K562 (cell line): Measurements from ENCODE around the gene YJEFN3. TPM values are rescaled to one million over a fixed set of nuclear protein-coding genes. Genes with fewer than 3 reads are reported as not detected.

Experiments used
- ATAC-seq: fragments of 200-7000 bp; cut with Tn5 transposase; 3 replicates; pipeline ENCODE4 v1.9.1; 2020; ENCODE audit warnings: moderate library complexity
- BruUV-seq: library from RNA; stranded (reverse); fragments of 400-500 nt; replicated peaks from 2 replicates; lab custom pipeline; 2021; lab: Mats Ljungman, UMichigan
- CTCF ChIA-PET: fragments of 300-600 bp; formaldehyde crosslinking; extraction: SDS; loops from one replicate; lab custom pipeline; 2021; ENCODE audit warnings: low intra/inter-chr PET ratio; lab: Yijun Ruan, JAX
- POLR2A ChIA-PET: fragments of 300-600, 350-650 bp; sonication (Branson Sonifier 250); formaldehyde crosslinking; extraction: SDS; loops from one replicate; lab custom pipeline; 2021; ENCODE audit warnings: antibody characterized with exemption, inconsistent platforms; lab: Yijun Ruan, JAX
- DNase-seq, 4 experiments: peaks; one replicate each; pipeline versions ENCODE4 v3.0.0 to v3.0.0-alpha.2; 2011 to 2018; ENCODE audit warnings: low spot score in 3 of 4, mixed read lengths in 3 of 4; ENCODE audit errors: extremely low read depth in 1 of 4
- FAIRE-seq: peaks from 2 replicates; lab custom pipeline; 2011; peaks lifted over from hg19 to GRCh38; lab: Jason Lieb, UNC
- H2AFZ ChIP-seq: 2 replicates; pipeline ENCODE4 v1.6.0; 2011; ENCODE audit warnings: low read depth, low read length, control low read depth, inconsistent platforms
- H3K27ac ChIP-seq: fragments of 200-600 bp; 3 replicates; pipeline ENCODE4 v1.8.0; 2011; ENCODE audit warnings: low read depth, mild to moderate bottlenecking, control low read depth, inconsistent platforms, low read length, moderate library complexity, mixed read lengths; ENCODE audit errors: extremely low read depth
- H3K27me3 ChIP-seq, 2 experiments: fragments of 300-600 bp in 1 of 2; 2 replicates in 1 of 2; 3 replicates in 1 of 2; pipeline versions ENCODE4 v1.6.0 to v1.8.0; 2011; ENCODE audit warnings: inconsistent platforms in 2 of 2, low read length in 2 of 2, mild to moderate bottlenecking in 1 of 2, mixed read lengths in 1 of 2, moderate library complexity in 1 of 2; ENCODE audit not compliant: control insufficient read depth in 2 of 2, insufficient read depth in 2 of 2
- H3K36me3 ChIP-seq: fragments of 300-600 bp; 3 replicates; pipeline ENCODE4 v1.8.0; 2011; ENCODE audit warnings: mild to moderate bottlenecking, low read length, inconsistent platforms; ENCODE audit not compliant: control insufficient read depth, insufficient read depth
- H3K4me1 ChIP-seq, 2 experiments: fragments of 200-600 bp in 1 of 2; replicated peaks in 1 of 2; 2 replicates in 1 of 2; 3 replicates in 1 of 2; pipeline versions ENCODE4 v1.5.1 to v1.8.0; 2011; ENCODE audit warnings: inconsistent platforms in 2 of 2, low read length in 2 of 2, mild to moderate bottlenecking in 1 of 2, mixed read lengths in 1 of 2, moderate library complexity in 1 of 2; ENCODE audit not compliant: control insufficient read depth in 2 of 2, insufficient read depth in 2 of 2
- H3K4me2 ChIP-seq: 2 replicates; pipeline ENCODE4 v1.6.1; 2011; ENCODE audit warnings: low read length, control low read depth, inconsistent platforms, mixed read lengths; ENCODE audit not compliant: insufficient read depth
- H3K4me3 ChIP-seq: fragments of 200-600 bp; sonication (generic), shearing (Covaris generic); 2 replicates; pipeline ENCODE4 v1.5.1; 2016; ENCODE audit warnings: control low read depth, inconsistent platforms
- H3K79me2 ChIP-seq: fragments of 200-600 bp; 3 replicates; pipeline ENCODE4 v1.8.0; 2011; ENCODE audit warnings: low read length, inconsistent platforms; ENCODE audit not compliant: control insufficient read depth, insufficient read depth
- H3K9ac ChIP-seq, 2 experiments: 2 replicates each; pipeline versions ENCODE4 v1.6.0 to v1.6.1; 2011; ENCODE audit warnings: low read depth in 2 of 2, low read length in 2 of 2, control low read depth in 1 of 2, inconsistent platforms in 1 of 2, mild to moderate bottlenecking in 1 of 2, mixed read lengths in 1 of 2; ENCODE audit not compliant: insufficient read depth in 1 of 2
- H3K9me1 ChIP-seq: one replicate; pipeline ENCODE4 v1.6.0; 2011; ENCODE audit warnings: inconsistent platforms, mild to moderate bottlenecking, low read length, moderate library complexity; ENCODE audit not compliant: control insufficient read depth, insufficient read depth
- H3K9me3 ChIP-seq: replicated peaks from 2 replicates; pipeline ENCODE4 v1.5.1; 2011; ENCODE audit warnings: low read depth, low read length, inconsistent platforms; ENCODE audit not compliant: control insufficient read depth, insufficient read depth
- H4K20me1 ChIP-seq: replicated peaks from 2 replicates; pipeline ENCODE4 v1.6.1; 2011; ENCODE audit warnings: low read length, inconsistent platforms, mixed read lengths; ENCODE audit not compliant: control insufficient read depth, insufficient read depth
- ARHGAP35 ChIP-seq: fragments of 450-650 bp; IDR thresholded peaks from 2 replicates; pipeline ENCODE4 v1.6.1; 2018; ENCODE audit not compliant: partially characterized antibody
- ATF7 ChIP-seq: fragments of 450-650 bp; IDR thresholded peaks from 2 replicates; pipeline ENCODE4 v1.7.1; 2014; ENCODE audit warnings: mild to moderate bottlenecking, moderate library complexity
- EGR1 ChIP-seq: fragments of 450-650 bp; conservative IDR thresholded peaks from 2 replicates; pipeline ENCODE4 v1.6.1; 2017; ENCODE audit warnings: mild to moderate bottlenecking
- HES1 ChIP-seq: fragments of 450-650 bp; IDR thresholded peaks from 2 replicates; pipeline ENCODE4 v1.6.1; 2016; ENCODE audit warnings: low read depth, mild to moderate bottlenecking, moderate library complexity
- KAT2B ChIP-seq: IDR thresholded peaks from one replicate; pipeline ENCODE4 v1.6.1; 2012; ENCODE audit warnings: low read depth, mild to moderate bottlenecking, control low read depth, inconsistent platforms, low read length, moderate library complexity
- MCM5 ChIP-seq: fragments of 450-650 bp; IDR thresholded peaks from 2 replicates; pipeline ENCODE4 v1.6.1; 2016; ENCODE audit warnings: low read depth
- NFE2 ChIP-seq: IDR thresholded peaks from 2 replicates; pipeline ENCODE4 v1.6.1; 2014; ENCODE audit warnings: antibody characterized with exemption, low read depth
- PHF21A ChIP-seq: fragments of 450-650 bp; IDR thresholded peaks from 2 replicates; pipeline ENCODE4 v1.6.1; 2017; ENCODE audit warnings: low read depth, borderline replicate concordance
- POLR2AphosphoS2 ChIP-seq: IDR thresholded peaks from 2 replicates; pipeline ENCODE4 v1.6.1; 2012; ENCODE audit warnings: low read length, improper control_type of control experiment
- POLR2G ChIP-seq: fragments of 200-400 bp; formaldehyde crosslinking; IDR thresholded peaks from 2 replicates; pipeline ENCODE4 v1.6.1; 2017; ENCODE audit warnings: low read depth, mild to moderate bottlenecking, antibody characterized with exemption, low read length, moderate library complexity
- SPI1 ChIP-seq: IDR thresholded peaks from 2 replicates; pipeline ENCODE4 v1.6.1; 2011; ENCODE audit warnings: low read depth, low read length, control low read depth, borderline replicate concordance
- TCF7L2 ChIP-seq: fragments of 150-350 bp; IDR thresholded peaks from 2 replicates; pipeline ENCODE4 v1.6.1; 2016; ENCODE audit warnings: low read depth, mild to moderate bottlenecking, low read length, moderate library complexity
- TFAP4 ChIP-seq: sonication (generic); formaldehyde crosslinking; IDR thresholded peaks from 2 replicates; pipeline ENCODE4 v1.8.0; 2022; ENCODE audit warnings: missing genetic modification reagents, mild to moderate bottlenecking, moderate library complexity, borderline replicate concordance
- U2AF1 ChIP-seq: fragments of 200-400 bp; formaldehyde crosslinking; optimal IDR thresholded peaks from 2 replicates; pipeline ENCODE3; 2017; ENCODE audit warnings: mild to moderate bottlenecking, low read depth, low read length, moderate library complexity
- YY1 ChIP-seq, 3 experiments: IDR thresholded peaks; 2 replicates each; pipeline ENCODE4 v1.6.1; 2011; ENCODE audit warnings: low read length in 2 of 3, mild to moderate bottlenecking in 2 of 3, moderate library complexity in 2 of 3, borderline replicate concordance in 1 of 3, control low read depth in 1 of 3, low read depth in 1 of 3; ENCODE audit not compliant: insufficient read depth in 3 of 3, insufficient replicate concordance in 2 of 3, control insufficient read depth in 1 of 3, insufficient read length in 1 of 3; ENCODE audit errors: extremely low read depth in 1 of 3
- ZNF511 ChIP-seq: sonication (generic); formaldehyde crosslinking; IDR thresholded peaks from 2 replicates; pipeline ENCODE4 v1.8.0; 2022; ENCODE audit warnings: mild to moderate bottlenecking, missing genetic modification reagents
- whole genome bisulfite sequencing: fragments of 100-300 bp; shearing (Covaris generic); methylation state at CpG from one replicate; pipeline ENCODE4 v1.1.6; 2016; ENCODE audit warnings: low coverage, mixed read lengths; ENCODE audit not compliant: insufficient coverage; ENCODE audit errors: missing lambda C conversion rate; 5-methylcytosine and 5-hydroxymethylcytosine counted together
- in situ Hi-C: fragments of 300-500 bp; cut with MboI; formaldehyde crosslinking; loops from 4 replicates; pipeline ENCODE4 v1.15.0; 2018; ENCODE audit warnings: inconsistent platforms, mixed read lengths
- intact Hi-C: fragments of 100-400 bp; cut with micrococcal nuclease; formaldehyde crosslinking; loops from 2 replicates; pipeline ENCODE4 v1.14.2; 2022
- polyA plus RNA-seq, 8 experiments: library from polyadenylated mRNA; depleted of rRNA in 4 of 8; stranded (reverse) in 5 of 8; unstranded in 3 of 8; fragments of >200 nt; fragmentation: Nextera tagmentation in 2 of 8; fragmentation: Illumina TruSeq in 1 of 8; extraction: Ambion mirVana in 2 of 8; extraction: Trizol in 1 of 8; gene quantifications; 2 replicates each; pipeline versions ENCODE4 v1.2.1 to v1.2.3, GENCODE V29; 2011 to 2014; ENCODE audit warnings: inconsistent platforms in 1 of 8, missing spikeins in 1 of 8
- total RNA-seq, 7 experiments: library from RNA; depleted of rRNA in 6 of 7; stranded (reverse); fragments of >200 nt in 6 of 7; fragmentation: Illumina TruSeq in 2 of 7; extraction: Trizol in 2 of 7; gene quantifications; 2 replicates each; pipeline versions ENCODE4 v1.2.1 to v1.2.3, GENCODE V29; 2011 to 2021; ENCODE audit warnings: low replicate concordance in 1 of 7

YJEFN3 gene
- total and polyA plus RNA-seq, 9 of the 15 experiments (the other 6 are each of a cell fraction or from before 2014, with no cell fraction given), result 0.04 to 5.8 (median 1.3) TPM; not detected in 1

GRCh38 chr19:19530423-19530804, 1.7 kb downstream of the YJEFN3 start:
- peak; percentile 5; the same call in 1 of the 3 replicates for ATAC-seq
- POLR2A ChIA-PET, result interaction anchor here (0.5 to 1.0 kb wide), 3 partner anchors 20 to 355 kb away, joined by 3 to 5 read pairs (median 3); partner anchors contain the start of gene ZNF101
- H3K27ac ChIP-seq, result no peak overlapping the region

More at GRCh38 chr19:19530423-19530804, 1.7 kb downstream of the YJEFN3 start:
- peaks cover 3% of the 10 kb centered on the region for H3K9me1 ChIP-seq
- FAIRE-seq (peak; percentile 42), DNase-seq (no peak)
- BruUV-seq, result no TSS peak
- no peak overlapping the region for H2AFZ ChIP-seq
- in situ Hi-C loops (loop anchor here (25.0 kb wide), 1 partner anchor 107 kb away; the partner anchor contains the start of genes GMIP and LPAR2), intact Hi-C loops (no loop called here)
- no peaks in the 10 kb centered on the region for H3K27me3 ChIP-seq
- peaks cover 41% of the 10 kb centered on the region for H3K36me3 ChIP-seq
- H3K4me2 ChIP-seq, result no peak overlapping the region
- peaks cover 5% of the 10 kb centered on the region; the same call in 2 of the 3 replicates for H3K79me2 ChIP-seq
- H3K4me3 ChIP-seq, result no peak overlapping the region
- peaks cover 5 to 36% of the 10 kb centered on the region in 2 experiments for H3K4me1 ChIP-seq
- H3K9me3 ChIP-seq, result no peaks in the 10 kb centered on the region
- H4K20me1 ChIP-seq, result 0 out of 2 replicates have a peak, but pooled peaks cover 10% of the 10 kb centered on the region
- 47% methylated on average over 7 of the region's 9 CpGs for WGBS
- CTCF ChIA-PET, result no interaction called here
- TF ChIP-seq NFE2, result no peak
- TF ChIP-seq POLR2AphosphoS2, result 0 out of 2 replicates have a peak, but pooled peaks have one; percentile 44
- TF ChIP-seq U2AF1, result no peak
- TF ChIP-seq YY1 (IDR thresholded peaks at IDR 0.05; ENCODE audit: borderline replicate concordance in 1 of 3, control insufficient read depth in 1 of 3, extremely low read depth in 1 of 3, insufficient read depth in 3 of 3, insufficient read length in 1 of 3, insufficient replicate concordance in 2 of 3, low read depth in 1 of 3, low read length in 2 of 3), result peak in 1 of 3 experiments; percentile 56
- peak; percentile 10; the same call in 1 of the 2 replicates for TF ChIP-seq POLR2G
- TF ChIP-seq KAT2B, result no peak
- no peak for TF ChIP-seq ZNF511 (CRISPR knock-in tag)
- TF ChIP-seq PHF21A, result no peak
- TF ChIP-seq ARHGAP35, result no peak
- no peak for TF ChIP-seq TCF7L2
- peak; percentile 36 for TF ChIP-seq EGR1
- TF ChIP-seq TFAP4, result no peak
- TF ChIP-seq MCM5, result no peak
- TF ChIP-seq HES1, result no peak
- TF ChIP-seq ATF7, result no peak
- peak; percentile 76; the same call in 1 of the 2 replicates for TF ChIP-seq SPI1
- no peak overlapping the region for H3K9ac ChIP-seq
